H1 (cell line): ENCODE data around the gene SDF2. TPM values are rescaled to one million over a fixed set of nuclear protein-coding genes. Genes with fewer than 3 reads are reported as not detected.

ENCODE experiments used
- BACH1 ChIP-seq: IDR thresholded peaks from 2 replicates; pipeline ENCODE4 v1.6.1; 2012; ENCODE audit warnings: low read length, improper control_type of control experiment
- polyA plus RNA-seq, 7 experiments: library from polyadenylated mRNA; depleted of rRNA in 3 of 7; stranded (reverse) in 5 of 7; unstranded in 2 of 7; fragments of >200 nt in 5 of 7; fragments of 200-250 nt in 2 of 7; gene quantifications; 1 replicate in 5 of 7; 2 replicates in 1 of 7; 4 replicates in 1 of 7; pipeline versions ENCODE4 v1.2.1 to v1.2.3, GENCODE V29; 2011 to 2013; ENCODE audit warnings: missing spikeins in 2 of 7, mixed read lengths in 2 of 7
- total RNA-seq: library from RNA; stranded (reverse); fragmentation: NEBNext Ultra II Directional; extraction: Animal tissue kit (Norgen Biotek cat#: 25700); gene quantifications from 2 replicates; pipeline ENCODE4 v1.2.1, GENCODE V29; 2021

Gene SDF2
- total and polyA plus RNA-seq, 2 of the 8 experiments (the other 6 are each of a cell fraction or from before 2014, with no cell fraction given), result 44.8 to 65.4 TPM

DNA sequence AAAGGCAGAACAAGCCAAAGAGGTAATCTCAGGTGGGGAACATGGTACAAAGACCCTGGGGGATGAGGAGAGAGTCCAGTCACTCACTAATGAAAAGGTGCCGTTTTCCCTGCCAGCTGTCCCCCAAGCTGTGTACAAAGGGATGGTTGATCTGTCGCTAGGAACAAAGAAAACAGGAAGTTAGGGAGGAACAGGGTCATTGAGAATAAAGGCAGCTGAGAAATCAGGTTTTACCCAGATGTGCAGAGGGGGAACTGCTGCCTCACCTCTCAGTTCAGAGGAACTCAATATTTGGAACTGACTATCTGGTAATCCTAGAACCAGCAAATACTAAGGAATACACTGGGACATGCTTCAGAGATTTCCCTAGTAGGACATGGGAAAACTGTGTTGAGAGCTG is 49.2 kb downstream of the SDF2 start (continued):
- no peak for TF ChIP-seq BACH1
